LNCaP clone FGC (cell line): ENCODE data around the gene SMAD6.

Source experiments
- DNase-seq: peaks from one replicate; pipeline ENCODE4 v3.0.0-alpha.2; 2011; ENCODE audit warnings: low read depth
- H3K4me3 ChIP-seq: 2 replicates; pipeline ENCODE4 v1.5.1; 2011; ENCODE audit warnings: mild to moderate bottlenecking, low read depth, low read length, control low read depth
- CTCF ChIP-seq: IDR thresholded peaks from 2 replicates; pipeline ENCODE4 v1.5.1; 2012; ENCODE audit warnings: mild to moderate bottlenecking; ENCODE audit not compliant: control insufficient read depth, insufficient read depth; ENCODE audit errors: extremely low read depth

SMAD6 gene

GRCh38 chr15:66779331-66780009 is 77.4 kb downstream of the SMAD6 start:
- DNase-seq = no peak
- no peak overlapping the region for H3K4me3 ChIP-seq
- TF ChIP-seq CTCF = no peak

DNA sequence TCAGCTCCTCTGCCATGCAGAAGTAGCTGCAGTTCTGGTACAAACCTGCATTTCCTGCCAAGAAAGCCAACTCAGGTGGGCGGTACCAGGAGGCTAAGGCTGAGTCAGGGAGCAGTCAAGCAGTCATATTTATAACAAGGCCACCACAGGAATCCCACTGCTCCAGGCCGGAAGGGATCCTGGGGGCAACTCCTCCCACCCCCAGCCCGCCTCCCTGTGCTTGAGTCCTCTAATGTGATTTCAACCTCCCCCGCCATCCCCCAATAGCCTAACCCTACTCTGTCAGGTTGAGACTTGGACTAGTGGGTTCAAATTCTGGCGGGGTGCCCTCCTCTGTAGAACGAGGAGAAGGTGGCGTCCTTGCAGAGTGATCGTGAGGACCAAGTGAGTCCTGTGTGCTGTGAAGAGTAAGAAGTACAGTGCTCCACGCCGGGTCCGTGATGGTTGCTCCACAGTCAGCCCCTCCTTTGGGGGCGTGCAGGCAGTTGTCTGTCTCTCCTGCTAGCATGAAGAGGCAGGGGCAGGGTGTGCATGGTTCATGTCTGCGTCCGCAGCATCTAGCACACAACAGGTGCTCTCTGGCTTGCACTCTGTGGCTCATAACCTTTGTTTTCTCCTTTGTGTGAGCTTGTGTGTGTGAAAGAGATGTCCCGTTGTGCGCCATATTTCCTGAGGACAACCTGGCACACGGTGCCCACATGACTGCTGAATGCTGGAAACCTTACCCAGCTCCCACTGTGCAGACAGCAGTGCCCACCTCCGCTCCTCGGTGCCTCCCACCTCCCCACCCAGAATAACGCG is 78.3 kb downstream of the SMAD6 start:
- H3K4me3 ChIP-seq = no peak overlapping the region
- no peak for DNase-seq

DNA sequence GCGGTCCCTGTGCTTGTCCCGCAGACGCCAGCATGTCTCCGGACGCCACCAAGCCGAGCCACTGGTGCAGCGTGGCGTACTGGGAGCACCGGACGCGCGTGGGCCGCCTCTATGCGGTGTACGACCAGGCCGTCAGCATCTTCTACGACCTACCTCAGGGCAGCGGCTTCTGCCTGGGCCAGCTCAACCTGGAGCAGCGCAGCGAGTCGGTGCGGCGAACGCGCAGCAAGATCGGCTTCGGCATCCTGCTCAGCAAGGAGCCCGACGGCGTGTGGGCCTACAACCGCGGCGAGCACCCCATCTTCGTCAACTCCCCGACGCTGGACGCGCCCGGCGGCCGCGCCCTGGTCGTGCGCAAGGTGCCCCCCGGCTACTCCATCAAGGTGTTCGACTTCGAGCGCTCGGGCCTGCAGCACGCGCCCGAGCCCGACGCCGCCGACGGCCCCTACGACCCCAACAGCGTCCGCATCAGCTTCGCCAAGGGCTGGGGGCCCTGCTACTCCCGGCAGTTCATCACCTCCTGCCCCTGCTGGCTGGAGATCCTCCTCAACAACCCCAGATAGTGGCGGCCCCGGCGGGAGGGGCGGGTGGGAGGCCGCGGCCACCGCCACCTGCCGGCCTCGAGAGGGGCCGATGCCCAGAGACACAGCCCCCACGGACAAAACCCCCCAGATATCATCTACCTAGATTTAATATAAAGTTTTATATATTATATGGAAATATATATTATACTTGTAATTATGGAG is 79.1 kb downstream of the SMAD6 start:
- TF ChIP-seq CTCF = no peak
- no peak for DNase-seq
- no peak overlapping the region for H3K4me3 ChIP-seq

More for the DNA sequence above, 78.3 kb downstream of the SMAD6 start:
- TF ChIP-seq CTCF = no peak

- no peak for DNase-seq
- TF ChIP-seq CTCF = no peak
Observed at GRCh38 chr15:66782785-66783184, 80.7 kb downstream of the SMAD6 start.

DNA sequence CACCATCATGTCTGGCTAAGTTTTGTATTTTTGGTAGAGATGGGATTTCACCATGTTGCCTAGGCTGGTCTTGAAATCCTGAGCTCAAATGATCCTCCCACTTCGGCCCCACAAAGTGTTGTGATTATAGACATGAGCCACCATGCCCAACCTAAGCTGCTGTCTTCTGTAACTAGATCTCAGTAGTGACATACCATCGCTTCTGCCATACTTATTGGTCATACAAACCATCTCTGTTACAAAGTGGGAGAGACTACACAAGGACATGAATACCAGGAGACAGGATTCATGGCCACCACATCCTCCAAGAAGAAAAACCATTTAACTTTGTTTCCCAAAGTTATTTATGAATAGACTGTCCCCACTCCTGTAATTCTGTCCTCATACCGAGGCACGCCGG is 81.3 kb downstream of the SMAD6 start:
- no peak for TF ChIP-seq CTCF
- no peak for DNase-seq
- H3K4me3 ChIP-seq = no peak overlapping the region

More at GRCh38 chr15:66782785-66783184, 80.7 kb downstream of the SMAD6 start:
- H3K4me3 ChIP-seq = no peak overlapping the region

DNA sequence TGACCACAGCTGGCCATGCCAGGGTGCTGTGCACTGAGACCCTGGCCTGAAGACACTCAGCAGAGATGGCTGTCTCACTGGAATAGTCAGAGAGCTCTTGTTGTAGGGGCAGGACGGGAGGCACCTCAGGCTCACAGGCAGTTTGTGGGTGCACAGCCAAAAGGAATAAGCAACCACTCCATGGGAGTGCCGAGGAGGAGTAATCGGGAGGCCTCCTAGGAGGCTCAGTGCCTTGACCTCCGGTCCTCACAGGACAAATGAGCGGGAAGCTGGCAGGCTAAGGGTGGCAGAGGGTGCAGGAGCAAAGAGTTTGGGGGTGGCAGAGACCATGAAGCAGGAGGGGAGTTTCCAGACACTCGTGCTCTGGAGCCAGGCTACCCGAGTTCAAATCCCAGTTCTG is 81.7 kb downstream of the SMAD6 start:
- no peak for TF ChIP-seq CTCF
- H3K4me3 ChIP-seq = no peak overlapping the region
- no peak for DNase-seq
